CD4-positive, CD25-positive, alpha-beta regulatory T cell (primary cell): ENCODE measurements around the gene MXI1. TPM values are rescaled to one million over a fixed set of nuclear protein-coding genes. Genes with fewer than 3 reads are reported as not detected.
"Not testable (repeated sequence)": the region's sequence is repeated elsewhere in the genome, so short reads cannot be mapped to it uniquely, and the experiment has no call there.

ENCODE experiments used
- ATAC-seq, 2 donors: fragments of 150-1000 bp; cut with Tn5 transposase; one replicate each; pipeline ENCODE4 v1.10.0; 2021; ENCODE audit warnings: low read depth in 2 of 2, moderate number of reproducible peaks in 2 of 2, moderate library complexity in 1 of 2
- DNase-seq, 3 donors: peaks; one replicate each; pipeline versions ENCODE4 v3.0.0 to v3.0.0-alpha.2; 2012 to 2022; ENCODE audit warnings: mixed read lengths in 1 of 3
- H3K27ac ChIP-seq: one replicate; pipeline ENCODE4 v1.7.0; 2013; ENCODE audit warnings: mild to moderate bottlenecking, low read length; ENCODE audit not compliant: insufficient read depth, poor library complexity, severe bottlenecking
- H3K27me3 ChIP-seq: one replicate; pipeline ENCODE4 v1.7.0; 2013; ENCODE audit warnings: low read length; ENCODE audit not compliant: control insufficient read depth, insufficient read depth
- H3K36me3 ChIP-seq: one replicate; pipeline ENCODE4 v1.7.0; 2013; ENCODE audit warnings: mild to moderate bottlenecking, low read length, moderate library complexity; ENCODE audit not compliant: control insufficient read depth, insufficient read depth
- H3K4me1 ChIP-seq: 2 replicates; pipeline ENCODE4 v1.7.0; 2013; ENCODE audit warnings: mild to moderate bottlenecking, low read length; ENCODE audit not compliant: insufficient read depth, control insufficient read depth, poor library complexity, severe bottlenecking
- H3K4me3 ChIP-seq: one replicate; pipeline ENCODE4 v1.7.0; 2013; ENCODE audit warnings: low read depth, mild to moderate bottlenecking, low read length, moderate library complexity
- H3K9me3 ChIP-seq, 2 experiments: 1 replicate in 1 of 2; 2 replicates in 1 of 2; pipeline ENCODE4 v1.7.0; 2013; ENCODE audit warnings: low read length in 2 of 2, mild to moderate bottlenecking in 1 of 2, moderate library complexity in 1 of 2; ENCODE audit not compliant: control insufficient read depth in 2 of 2
- H3K27ac Mint-ChIP-seq, 3 donors: one replicate each; pipeline ENCODE4 v1.8.0; 2020 to 2022; ENCODE audit warnings: mild to moderate bottlenecking in 3 of 3, mixed read lengths in 3 of 3, moderate library complexity in 2 of 3
- H3K27me3 Mint-ChIP-seq: one replicate; pipeline ENCODE4 v1.8.0; 2022; ENCODE audit warnings: mild to moderate bottlenecking, mixed read lengths
- H3K36me3 Mint-ChIP-seq: one replicate; pipeline ENCODE4 v1.8.0; 2020; ENCODE audit warnings: mixed read lengths
- H3K4me1 Mint-ChIP-seq, 4 donors: one replicate each; pipeline ENCODE4 v1.8.0; 2020 to 2022; ENCODE audit warnings: mixed read lengths in 4 of 4, mild to moderate bottlenecking in 1 of 4
- H3K4me3 Mint-ChIP-seq, 4 donors: one replicate each; pipeline ENCODE4 v1.8.0; 2020 to 2022; ENCODE audit warnings: mild to moderate bottlenecking in 4 of 4, mixed read lengths in 4 of 4, moderate library complexity in 3 of 4
- H3K9me3 Mint-ChIP-seq, 7 donors: one replicate each; pipeline ENCODE4 v1.8.0; 2020 to 2022; ENCODE audit warnings: mixed read lengths in 7 of 7, mild to moderate bottlenecking in 3 of 7, moderate library complexity in 2 of 7
- polyA plus RNA-seq, 4 donors: library from polyadenylated mRNA; unstranded; fragments of 300-500 nt; fragmentation: Illumina TruSeq; gene quantifications; one replicate each; pipeline ENCODE4 v1.2.3, GENCODE V29; 2021
- total RNA-seq: library from RNA; stranded (reverse); gene quantifications from one replicate; pipeline ENCODE4 v1.2.3, GENCODE V29; 2022

The MXI1 gene
- total and polyA plus RNA-seq, 5 donors from 2014 or later, result 34.2 to 56.8 (median 42.9) TPM

GRCh38 chr10:110251392-110251791 lies 44.0 kb downstream of the MXI1 start:
- ATAC-seq, H3K4me3 Mint-ChIP-seq, H3K27ac Mint-ChIP-seq: not testable (repeated sequence)

GRCh38 chr10:110252151-110252550 lies 44.7 kb downstream of the MXI1 start:
- H3K27me3 ChIP-seq, result no peaks in the 10 kb centered on the region
- H3K36me3 Mint-ChIP-seq, result peaks cover 23% of the 10 kb centered on the region
- peaks cover 0 to 4% (median 3%) of the 10 kb centered on the region in 7 donors for H3K9me3 Mint-ChIP-seq
- no peak overlapping the region for H3K4me3 ChIP-seq
- DNase-seq (no peak), ATAC-seq (no peak)
- H3K36me3 ChIP-seq, result peaks cover 3% of the 10 kb centered on the region
- no peaks in the 10 kb centered on the region for H3K4me1 ChIP-seq
- no peak overlapping the region for H3K27ac Mint-ChIP-seq
- H3K27ac ChIP-seq, result no peak overlapping the region
- H3K27me3 Mint-ChIP-seq, result peaks cover 4% of the 10 kb centered on the region
- H3K4me1 Mint-ChIP-seq, result peaks cover 23 to 41% (median 25%) of the 10 kb centered on the region in 4 donors
- H3K9me3 ChIP-seq, result no peaks in the 10 kb centered on the region
- H3K4me3 Mint-ChIP-seq, result no peak overlapping the region

More at GRCh38 chr10:110251392-110251791, 44.0 kb downstream of the MXI1 start:
- H3K4me1 ChIP-seq, DNase-seq, H3K27ac ChIP-seq, H3K27me3 Mint-ChIP-seq, H3K9me3 Mint-ChIP-seq, H3K9me3 ChIP-seq, H3K36me3 ChIP-seq, H3K27me3 ChIP-seq, H3K4me3 ChIP-seq: not testable (repeated sequence)
- H3K4me1 Mint-ChIP-seq, result peaks cover 23 to 38% (median 24%) of the 10 kb centered on the region in 4 donors
- H3K36me3 Mint-ChIP-seq, result peaks cover 26% of the 10 kb centered on the region

DNA sequence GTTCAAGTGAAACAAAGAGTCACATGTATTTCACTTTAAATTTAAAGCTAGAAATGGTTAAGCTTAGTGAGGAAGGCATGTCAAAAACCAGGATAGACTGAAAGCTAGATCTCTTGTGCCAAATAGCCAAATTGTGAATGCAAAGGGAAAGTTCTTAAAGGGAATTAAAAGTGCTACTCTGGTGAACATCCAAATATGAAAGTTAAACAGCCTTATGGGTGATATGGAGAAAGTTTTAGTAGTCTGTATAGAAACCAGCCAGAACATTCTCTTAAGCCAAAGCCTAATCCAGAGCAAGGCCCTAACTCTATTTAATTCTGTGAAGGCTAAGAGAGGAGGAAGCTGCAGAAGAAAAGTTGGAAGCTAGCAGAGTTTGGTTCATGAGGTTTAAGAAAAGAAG lies 47.1 kb downstream of the MXI1 start:
- Histone ChIP-seq H3K9me3 (no peaks in the 10 kb centered on the region), H3K4me1 (no peaks in the 10 kb centered on the region), H3K4me3 (no peak overlapping the region), H3K36me3 (peaks cover 3% of the 10 kb centered on the region), H3K27ac (no peak overlapping the region), H3K27me3 (no peaks in the 10 kb centered on the region)
- ATAC-seq (no peak), DNase-seq (no peak)
- H3K4me3 Mint-ChIP-seq, result no peak overlapping the region
- peak overlapping the region in 1 of 3 donors; percentile 20 for H3K27ac Mint-ChIP-seq
- peaks cover 19 to 32% (median 24%) of the 10 kb centered on the region in 4 donors for H3K4me1 Mint-ChIP-seq
- peaks cover 0 to 4% (median 3%) of the 10 kb centered on the region in 7 donors for H3K9me3 Mint-ChIP-seq
- peaks cover 20% of the 10 kb centered on the region for H3K36me3 Mint-ChIP-seq
- H3K27me3 Mint-ChIP-seq, result peaks cover 4% of the 10 kb centered on the region

DNA sequence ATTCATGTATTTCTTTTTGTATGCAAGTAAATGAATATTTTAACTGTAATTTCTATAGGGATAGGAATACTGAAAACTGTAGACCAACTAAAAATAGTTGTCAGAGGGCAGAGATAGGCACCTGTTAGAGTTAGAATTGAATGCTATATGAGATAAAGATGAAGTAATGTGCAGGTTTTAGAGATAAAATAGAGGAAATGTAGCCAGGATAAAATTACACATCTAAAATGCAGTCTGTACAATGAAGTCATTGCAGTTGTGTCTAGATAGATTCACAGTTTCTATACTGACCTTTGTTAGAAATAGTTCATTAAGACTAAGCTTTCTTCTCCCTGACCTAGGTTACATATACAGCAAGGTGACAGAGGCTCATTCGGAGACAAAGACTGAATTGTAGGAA lies 51.1 kb downstream of the MXI1 start:
- Histone ChIP-seq H3K4me1 (no peaks in the 10 kb centered on the region), H3K36me3 (peaks cover 3% of the 10 kb centered on the region), H3K4me3 (no peak overlapping the region), H3K9me3 (no peaks in the 10 kb centered on the region), H3K27me3 (no peaks in the 10 kb centered on the region), H3K27ac (no peak overlapping the region)
- no peaks in the 10 kb centered on the region for H3K27me3 Mint-ChIP-seq
- DNase-seq (no peak), ATAC-seq (no peak)
- H3K4me3 Mint-ChIP-seq, result no peak overlapping the region
- no peak overlapping the region for H3K27ac Mint-ChIP-seq
- H3K9me3 Mint-ChIP-seq, result peaks cover 0 to 4% (median 3%) of the 10 kb centered on the region in 7 donors
- peaks cover 8 to 19% (median 17%) of the 10 kb centered on the region in 4 donors for H3K4me1 Mint-ChIP-seq
- peaks cover 20% of the 10 kb centered on the region for H3K36me3 Mint-ChIP-seq

DNA sequence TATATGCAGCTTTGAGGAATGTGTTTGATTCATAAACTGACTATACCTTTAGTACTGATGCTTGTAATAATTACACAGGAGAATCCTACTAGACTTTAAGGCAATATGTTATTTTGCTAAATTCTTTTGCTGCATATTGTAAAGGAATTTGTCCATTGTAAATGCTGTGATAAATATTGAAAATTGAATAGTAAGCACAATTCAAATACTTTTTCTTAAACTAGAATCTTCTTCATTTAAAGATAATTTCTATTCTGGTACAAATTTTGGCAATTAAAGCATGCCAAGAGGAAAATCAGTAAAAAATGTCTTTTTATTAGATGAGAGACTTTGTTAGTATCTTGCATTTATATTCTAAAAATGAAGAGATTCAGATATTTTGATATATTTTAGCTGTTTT lies 51.9 kb downstream of the MXI1 start:
- Mint-ChIP-seq H3K27me3 (no peaks in the 10 kb centered on the region), H3K9me3 (peaks cover 0 to 4% (median under 1%) of the 10 kb centered on the region in 7 donors), H3K27ac (no peak overlapping the region), H3K4me1 (peaks cover 5 to 19% (median 13%) of the 10 kb centered on the region in 4 donors), H3K36me3 (peaks cover 19% of the 10 kb centered on the region), H3K4me3 (no peak overlapping the region)
- H3K4me3 ChIP-seq, result no peak overlapping the region
- no peaks in the 10 kb centered on the region for H3K27me3 ChIP-seq
- no peaks in the 10 kb centered on the region for H3K9me3 ChIP-seq
- ATAC-seq, result no peak
- no peaks in the 10 kb centered on the region for H3K4me1 ChIP-seq
- H3K27ac ChIP-seq, result no peak overlapping the region
- H3K36me3 ChIP-seq, result peaks cover 3% of the 10 kb centered on the region
- DNase-seq, result no peak

- no peaks in the 10 kb centered on the region for H3K36me3 ChIP-seq
- H3K9me3 ChIP-seq, result no peaks in the 10 kb centered on the region
- peaks cover 0 to under 1% (median 0%) of the 10 kb centered on the region in 7 donors for H3K9me3 Mint-ChIP-seq
- H3K36me3 Mint-ChIP-seq, result peaks cover 5% of the 10 kb centered on the region
- ATAC-seq, result no peak
- no peaks in the 10 kb centered on the region for H3K27me3 ChIP-seq
- no peak overlapping the region for H3K27ac Mint-ChIP-seq
- no peak for DNase-seq
- H3K4me3 Mint-ChIP-seq, result no peak overlapping the region
- H3K4me3 ChIP-seq, result no peak overlapping the region
- no peak overlapping the region for H3K27ac ChIP-seq
- peaks cover 0 to 22% (median 12%) of the 10 kb centered on the region in 4 donors for H3K4me1 Mint-ChIP-seq
- no peaks in the 10 kb centered on the region for H3K4me1 ChIP-seq
- H3K27me3 Mint-ChIP-seq, result no peaks in the 10 kb centered on the region
Observed at GRCh38 chr10:110260746-110261477, 53.5 kb downstream of the MXI1 start.

DNA sequence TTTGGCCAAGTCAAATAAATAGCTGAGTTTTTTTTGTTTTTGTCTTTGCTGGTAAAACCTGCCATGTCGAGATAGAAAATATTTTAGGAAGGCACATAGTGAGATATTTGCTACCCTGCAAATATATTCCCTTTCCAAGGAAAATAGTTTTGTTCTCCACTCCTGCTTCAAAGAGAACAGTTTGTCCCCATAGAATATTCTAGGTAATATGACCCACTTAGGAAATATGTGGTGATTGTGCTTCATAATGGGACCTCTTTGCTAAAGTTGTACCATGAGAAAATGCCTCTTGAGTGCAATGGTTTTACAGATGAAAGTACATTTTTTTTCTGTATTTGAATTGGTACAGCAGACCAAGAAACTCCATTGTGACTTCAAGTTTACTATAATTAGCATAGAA lies 55.8 kb downstream of the MXI1 start:
- DNase-seq, result no peak
- no peaks in the 10 kb centered on the region for H3K36me3 Mint-ChIP-seq
- ATAC-seq, result no peak
- Histone ChIP-seq H3K27me3 (no peaks in the 10 kb centered on the region), H3K27ac (no peak overlapping the region), H3K4me1 (no peaks in the 10 kb centered on the region), H3K9me3 (no peaks in the 10 kb centered on the region), H3K36me3 (no peaks in the 10 kb centered on the region), H3K4me3 (no peak overlapping the region)
- peaks cover 0 to 24% (median 18%) of the 10 kb centered on the region in 4 donors for H3K4me1 Mint-ChIP-seq
- H3K27me3 Mint-ChIP-seq, result no peaks in the 10 kb centered on the region
- no peaks in the 10 kb centered on the region for H3K9me3 Mint-ChIP-seq
- H3K4me3 Mint-ChIP-seq, result no peak overlapping the region
- H3K27ac Mint-ChIP-seq, result no peak overlapping the region
